ENCODE results near the gene KRT33B. TPM values are rescaled to one million over a fixed set of nuclear protein-coding genes. Genes with fewer than 3 reads are reported as not detected.
A peak's percentile ranks its signal among the peaks of the same experiment; 100 is the strongest.

The KRT33B gene
- total RNA-seq, 1 experiment from 2014 or later, result 1.3 TPM

DNA sequence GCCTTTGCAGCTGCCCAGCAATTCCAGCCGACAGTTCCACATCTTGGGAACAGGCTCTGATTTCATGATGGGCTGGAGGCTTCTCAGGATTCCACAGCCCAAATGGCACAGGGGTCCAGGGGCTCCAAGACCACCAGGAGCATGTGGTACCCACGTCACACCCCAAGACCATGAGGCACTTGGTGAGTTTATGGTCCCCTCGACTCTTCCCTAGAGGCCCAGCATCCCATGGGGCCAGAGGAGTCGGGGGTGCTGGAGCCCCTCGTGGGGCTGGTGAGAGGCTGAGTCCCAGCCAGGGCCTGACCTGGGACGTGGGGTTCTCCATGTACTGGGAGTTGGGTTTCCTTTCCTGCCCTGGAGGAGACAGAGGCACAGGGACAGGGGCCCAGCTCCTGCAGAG, 44.0 kb downstream of the KRT33B start:
- DNase-seq (ENCODE audit: low read depth), result no peak

- no peak for DNase-seq (ENCODE audit: low read depth)
These were observed 44.5 kb downstream of the KRT33B start for GRCh38 chr17:41325126-41325525.

- DNase-seq (ENCODE audit: low read depth), result peak; percentile 62
These were observed 45.2 kb downstream of the KRT33B start for GRCh38 chr17:41324180-41325075.

- DNase-seq (ENCODE audit: low read depth), result no peak
These were observed 46.4 kb downstream of the KRT33B start for GRCh38 chr17:41322903-41323895.

DNA sequence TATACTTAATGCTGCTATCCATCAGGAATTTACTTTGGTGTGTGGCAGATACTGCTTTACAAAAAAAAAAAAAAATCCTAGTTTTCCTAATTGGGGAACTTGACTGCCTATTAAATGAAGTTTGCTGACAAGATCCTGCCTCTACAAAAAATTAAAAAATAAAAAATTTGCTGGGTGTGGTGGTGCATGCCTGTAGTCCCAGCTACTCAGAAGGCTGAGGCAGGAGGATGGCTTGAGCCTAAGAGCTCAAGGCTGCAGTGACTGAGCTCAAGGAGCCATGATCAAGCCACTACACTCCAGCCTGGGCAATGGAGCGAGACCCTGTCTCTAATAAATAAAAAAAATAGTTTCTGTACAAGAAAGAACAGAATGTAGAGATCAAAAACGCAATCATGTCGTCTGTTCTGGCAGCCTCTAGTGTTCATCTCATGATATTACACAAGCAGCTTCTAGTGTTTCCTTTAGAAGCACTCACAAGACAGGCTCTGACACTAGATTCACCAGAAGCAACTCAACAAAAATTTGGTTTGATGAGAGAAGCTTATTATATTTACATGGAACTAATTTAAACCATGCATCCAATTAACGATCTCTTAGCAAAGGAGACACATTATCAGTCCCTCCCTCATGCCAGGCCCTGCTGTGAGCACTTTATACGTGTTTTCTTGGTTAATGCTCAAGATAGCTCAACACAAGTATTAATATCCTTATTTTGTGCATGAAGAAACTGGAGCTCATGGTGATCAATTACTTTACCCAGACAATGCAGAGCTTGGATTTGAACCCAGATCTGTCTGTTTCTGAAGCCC, 47.3 kb downstream of the KRT33B start:
- DNase-seq (ENCODE audit: low read depth), result peak; percentile 67

DNA sequence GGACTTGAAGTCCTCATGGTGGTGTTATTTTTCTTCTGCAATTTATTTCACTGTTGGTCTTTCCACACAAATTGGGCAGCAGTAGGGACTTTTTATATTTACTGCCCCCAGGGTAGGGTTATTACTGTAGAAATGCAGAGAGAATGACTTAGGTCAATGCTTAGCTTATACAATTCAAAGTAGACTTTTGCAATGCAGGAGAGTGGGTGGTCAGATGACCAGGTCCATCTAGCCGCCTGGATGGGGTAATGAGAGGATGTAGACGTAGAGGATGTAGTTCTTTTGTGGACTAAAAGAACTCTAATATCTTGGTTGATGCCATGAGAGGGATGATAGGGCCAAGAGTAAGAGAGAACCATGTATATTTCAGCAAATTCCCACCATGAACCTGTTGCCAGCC, 51.4 kb downstream of the KRT33B start:
- no peak for DNase-seq (ENCODE audit: low read depth)

DNA sequence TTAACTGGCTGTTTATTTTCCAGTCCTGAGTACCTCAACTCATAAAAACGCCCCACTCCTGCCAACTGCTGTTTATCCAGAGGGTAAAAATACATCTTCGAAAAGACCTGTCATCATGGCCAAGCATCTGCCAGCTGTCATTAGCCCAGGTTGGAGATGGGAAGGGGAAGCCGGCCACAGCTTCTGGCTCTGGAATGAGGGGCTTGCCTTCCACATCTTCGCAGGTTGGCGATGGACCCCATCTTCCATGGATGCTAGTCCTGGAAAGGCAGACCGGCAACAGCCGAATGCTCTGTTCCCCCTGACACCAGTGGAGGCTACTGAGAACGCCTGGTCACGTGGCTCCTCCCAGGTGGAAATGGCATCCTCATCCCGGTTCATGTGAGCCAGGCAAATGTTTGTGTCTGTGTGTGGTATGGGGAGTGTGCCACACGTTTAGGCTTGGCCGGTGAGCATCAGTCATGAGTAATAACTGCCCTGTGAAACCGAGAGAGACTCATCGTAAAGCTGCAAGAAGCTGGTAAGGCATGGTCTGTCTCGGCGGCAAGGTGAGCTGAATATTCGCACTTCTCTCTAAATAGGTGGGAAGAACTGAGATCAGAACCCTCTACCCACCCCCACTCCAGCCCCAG, 53.7 kb downstream of the KRT33B start:
- no peak for DNase-seq (ENCODE audit: low read depth)

- DNase-seq (ENCODE audit: low read depth), result no peak
These were observed 54.3 kb downstream of the KRT33B start, which contains the start of gene KRTAP17-1 for GRCh38 chr17:41315204-41315794. KRTAP17-1 (minus strand) TSS chr17:41315710; CDS start chr17:41315650, 60 bp downstream.

Other genes starting within 250 kb of the KRT33B start
- not detected in 2 replicates for gene KRTAP4-12, start 245.6 kb downstream of the KRT33B start, total RNA-seq (2014; rRNA removed; shearing (Covaris generic))
- not detected in 2 replicates for gene KRTAP4-6, start 229.3 kb downstream of the KRT33B start, total RNA-seq (2014; rRNA removed; shearing (Covaris generic))
- not detected in 2 replicates for gene KRTAP4-5, start 220.0 kb downstream of the KRT33B start, total RNA-seq (2014; rRNA removed; shearing (Covaris generic))
- gene KRTAP4-4, start 209.1 kb downstream of the KRT33B start, total RNA-seq (2014; rRNA removed; shearing (Covaris generic)), result not detected in 2 replicates
- not detected in 2 replicates for gene KRTAP4-3, start 201.6 kb downstream of the KRT33B start, total RNA-seq (2014; rRNA removed; shearing (Covaris generic))
- not detected in 2 replicates for gene KRTAP4-2, start 191.6 kb downstream of the KRT33B start, total RNA-seq (2014; rRNA removed; shearing (Covaris generic))
- gene KRTAP4-1, start 184.9 kb downstream of the KRT33B start, total RNA-seq (2014; rRNA removed; shearing (Covaris generic)), result not detected in 2 replicates
- not detected in 2 replicates for gene KRTAP9-1, start 179.9 kb downstream of the KRT33B start, total RNA-seq (2014; rRNA removed; shearing (Covaris generic))
- gene KRTAP9-2, start 143.2 kb downstream of the KRT33B start, total RNA-seq (2014; rRNA removed; shearing (Covaris generic)), result not detected in 2 replicates
- not detected in 2 replicates for gene KRTAP9-3, start 137.4 kb downstream of the KRT33B start, total RNA-seq (2014; rRNA removed; shearing (Covaris generic))
- not detected in 2 replicates for gene KRTAP9-8, start 131.8 kb downstream of the KRT33B start, total RNA-seq (2014; rRNA removed; shearing (Covaris generic))
- not detected in 2 replicates for gene KRTAP9-4, start 120.1 kb downstream of the KRT33B start, total RNA-seq (2014; rRNA removed; shearing (Covaris generic))
- not detected in 2 replicates for gene KRTAP9-9, start 114.4 kb downstream of the KRT33B start, total RNA-seq (2014; rRNA removed; shearing (Covaris generic))
- gene KRTAP9-6, start 104.4 kb downstream of the KRT33B start, total RNA-seq (2014; rRNA removed; shearing (Covaris generic)), result not detected in 2 replicates
- gene KRTAP9-7, start 94.1 kb downstream of the KRT33B start, total RNA-seq (2014; rRNA removed; shearing (Covaris generic)), result not detected in 2 replicates
- gene KRTAP29-1, start 67.0 kb downstream of the KRT33B start, total RNA-seq (2014; rRNA removed; shearing (Covaris generic)), result not detected in 2 replicates
- not detected in 2 replicates for gene KRTAP16-1, start 60.5 kb downstream of the KRT33B start, total RNA-seq (2014; rRNA removed; shearing (Covaris generic))
- gene KRTAP17-1, start 54.1 kb downstream of the KRT33B start, total RNA-seq (2014; rRNA removed; shearing (Covaris generic)), result not detected in 2 replicates
- 0.17 TPM in 1 of 2 replicates, not detected in the other for gene KRT33A, start 19.0 kb downstream of the KRT33B start, total RNA-seq (2014; rRNA removed; shearing (Covaris generic))
- gene KRT34, start 12.5 kb upstream of the KRT33B start, total RNA-seq (2014; rRNA removed; shearing (Covaris generic)), result 6.7 and 7.6 TPM in 2 replicates
- gene KRT31, start 27.8 kb upstream of the KRT33B start, total RNA-seq (2014; rRNA removed; shearing (Covaris generic)), result not detected in 2 replicates
- not detected in 2 replicates for gene KRT37, start 54.8 kb upstream of the KRT33B start, total RNA-seq (2014; rRNA removed; shearing (Covaris generic))
- gene KRT38, start 71.2 kb upstream of the KRT33B start, total RNA-seq (2014; rRNA removed; shearing (Covaris generic)), result not detected in 2 replicates
- 0.05 TPM in 1 of 2 replicates, not detected in the other for gene KRT32, start 97.6 kb upstream of the KRT33B start, total RNA-seq (2014; rRNA removed; shearing (Covaris generic))
- gene KRT35, start 111.3 kb upstream of the KRT33B start, total RNA-seq (2014; rRNA removed; shearing (Covaris generic)), result not detected in 2 replicates
- 0.07 TPM in 1 of 2 replicates, not detected in the other for gene KRT36, start 120.1 kb upstream of the KRT33B start, total RNA-seq (2014; rRNA removed; shearing (Covaris generic))
- 0.34 TPM in 1 of 2 replicates, not detected in the other for gene KRT13, start 135.8 kb upstream of the KRT33B start, total RNA-seq (2014; rRNA removed; shearing (Covaris generic))
- gene KRT15, start 149.1 kb upstream of the KRT33B start, total RNA-seq (2014; rRNA removed; shearing (Covaris generic)), result 6.3 and 10.2 TPM in 2 replicates
- gene KRT19, start 158.5 kb upstream of the KRT33B start, total RNA-seq (2014; rRNA removed; shearing (Covaris generic)), result 0.69 and 1.6 TPM in 2 replicates
- gene KRT9, start 202.2 kb upstream of the KRT33B start, total RNA-seq (2014; rRNA removed; shearing (Covaris generic)), result not detected in 2 replicates
- gene KRT14, start 217.1 kb upstream of the KRT33B start, total RNA-seq (2014; rRNA removed; shearing (Covaris generic)), result 0.27 TPM in 1 of 2 replicates, not detected in the other
- gene KRT16, start 243.0 kb upstream of the KRT33B start, total RNA-seq (2014; rRNA removed; shearing (Covaris generic)), result 0.15 and 0.34 TPM in 2 replicates